Activated CD8-positive, alpha-beta T cell treated with anti-CD3 and anti-CD28 coated beads, Interleukin-2, amount 10 ng/mL, durations not matched to agents 7 days and 5 days (primary cell): Measurements from ENCODE around the gene CCSAP. TPM values are rescaled to one million over a fixed set of nuclear protein-coding genes. Genes with fewer than 3 reads are reported as not detected.
"Not testable (repeated sequence)": the region's sequence is repeated elsewhere in the genome, so short reads cannot be mapped to it uniquely, and the experiment has no call there.

Experiments
- ATAC-seq: fragments of 150-1000 bp; cut with Tn5 transposase; one replicate; pipeline ENCODE4 v1.10.0; 2021; ENCODE audit warnings: moderate library complexity
- CTCF ChIA-PET: fragments of 350-600 bp; sonication (Branson Sonifier 250); formaldehyde crosslinking; loops from one replicate; lab custom pipeline; 2021; ENCODE audit warnings: antibody characterized with exemption; lab: Charles Lee
- POLR2A ChIA-PET: fragments of 350-600 bp; sonication (Branson Sonifier 250); formaldehyde crosslinking; loops from one replicate; lab custom pipeline; 2021; ENCODE audit warnings: antibody characterized with exemption; lab: Charles Lee
- DNase-seq: peaks from one replicate; pipeline ENCODE4 v3.0.0-alpha.2; 2020
- H3K27ac Mint-ChIP-seq: one replicate; pipeline ENCODE4 v1.8.0; 2021; ENCODE audit warnings: mild to moderate bottlenecking, mixed read lengths
- H3K27me3 Mint-ChIP-seq: one replicate; pipeline ENCODE4 v1.8.0; 2021; ENCODE audit warnings: low read depth, mixed read lengths
- H3K36me3 Mint-ChIP-seq: one replicate; pipeline ENCODE4 v1.8.0; 2021; ENCODE audit warnings: low read depth, mixed read lengths
- H3K4me1 Mint-ChIP-seq: one replicate; pipeline ENCODE4 v1.8.0; 2021; ENCODE audit warnings: low read depth, mixed read lengths
- H3K4me3 Mint-ChIP-seq: one replicate; pipeline ENCODE4 v1.8.0; 2021; ENCODE audit warnings: mild to moderate bottlenecking, mixed read lengths
- H3K9me3 Mint-ChIP-seq: one replicate; pipeline ENCODE4 v1.8.0; 2022; ENCODE audit warnings: mixed read lengths; ENCODE audit not compliant: insufficient read depth
- total RNA-seq, 2 experiments: library from RNA; stranded (reverse); gene quantifications; one replicate each; pipeline ENCODE4 v1.2.3, GENCODE V29; 2021

The CCSAP gene
- total RNA-seq, 2 experiments from 2014 or later: 11.7 to 11.9 TPM

DNA sequence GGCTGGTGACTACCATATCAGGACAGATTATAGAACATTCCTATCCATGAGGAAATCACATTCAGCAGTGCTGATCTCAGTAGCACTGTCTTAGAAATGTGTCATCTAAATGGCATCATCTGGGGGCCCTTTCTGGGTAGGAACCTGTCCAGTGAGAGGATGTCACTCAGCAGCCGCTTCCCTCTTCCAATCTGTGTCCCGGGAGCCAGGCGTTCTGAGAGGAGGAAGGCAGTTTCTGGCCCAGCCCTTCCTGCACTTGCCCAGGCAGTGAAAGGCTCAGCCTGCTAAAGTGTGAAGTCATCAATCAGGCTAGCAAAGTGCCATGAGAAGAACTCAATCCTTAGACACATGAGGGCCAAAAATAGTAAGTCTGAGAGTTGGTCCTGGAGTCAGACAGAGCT is 46.3 kb downstream of the CCSAP start:
- ATAC-seq (no peak), DNase-seq (no peak)
- ChIA-PET POLR2A (no interaction called here), CTCF (no interaction called here)
- peak overlapping the region; percentile 39 for H3K27ac Mint-ChIP-seq
- H3K4me3 Mint-ChIP-seq: no peak overlapping the region
- H3K4me1 Mint-ChIP-seq: no peaks in the 10 kb centered on the region
- H3K9me3 Mint-ChIP-seq: no peaks in the 10 kb centered on the region
- H3K27me3 Mint-ChIP-seq: no peaks in the 10 kb centered on the region
- peaks cover 27% of the 10 kb centered on the region for H3K36me3 Mint-ChIP-seq

DNA sequence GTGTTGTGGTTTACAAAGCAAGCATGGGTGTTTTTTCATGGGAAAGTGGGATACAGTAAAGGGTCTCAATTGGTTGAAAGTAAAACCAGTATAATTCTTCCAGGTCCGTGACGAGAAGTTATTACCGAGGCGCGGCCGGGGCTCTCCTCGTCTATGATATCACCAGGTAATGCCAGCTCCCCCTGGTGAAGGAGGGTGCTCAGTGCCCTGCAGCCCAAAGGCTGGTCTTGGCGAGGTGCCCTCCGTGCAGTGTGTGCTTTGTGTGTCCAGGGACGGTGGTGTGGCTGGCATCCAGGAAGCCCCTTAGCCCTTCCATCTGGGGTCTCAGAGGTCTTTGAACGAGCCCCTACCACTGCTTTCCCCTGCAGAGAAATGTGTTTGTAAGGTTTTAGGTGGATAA is 47.1 kb downstream of the CCSAP start:
- no peak for DNase-seq
- no peak for ATAC-seq
- H3K27me3 Mint-ChIP-seq: no peaks in the 10 kb centered on the region
- ChIA-PET POLR2A (no interaction called here), CTCF (no interaction called here)
- H3K4me3 Mint-ChIP-seq: no peak overlapping the region
- H3K4me1 Mint-ChIP-seq: no peaks in the 10 kb centered on the region
- peaks cover 30% of the 10 kb centered on the region for H3K36me3 Mint-ChIP-seq
- no peak overlapping the region for H3K27ac Mint-ChIP-seq
- no peaks in the 10 kb centered on the region for H3K9me3 Mint-ChIP-seq

- no peaks in the 10 kb centered on the region for H3K9me3 Mint-ChIP-seq
- no peaks in the 10 kb centered on the region for H3K4me1 Mint-ChIP-seq
- no peaks in the 10 kb centered on the region for H3K27me3 Mint-ChIP-seq
- DNase-seq: no peak
- H3K36me3 Mint-ChIP-seq: peaks cover 33% of the 10 kb centered on the region
- H3K27ac Mint-ChIP-seq: no peak overlapping the region
- ChIA-PET CTCF (interaction anchor here (1.5 kb wide), 1 partner anchor 35 kb away, joined by 3 read pairs; no protein-coding TSS in a partner anchor), POLR2A (no interaction called here)
- H3K4me3 Mint-ChIP-seq: no peak overlapping the region
- ATAC-seq: no peak
Measured at GRCh38 chr1:229293528-229294204, 49.2 kb downstream of the CCSAP start.

DNA sequence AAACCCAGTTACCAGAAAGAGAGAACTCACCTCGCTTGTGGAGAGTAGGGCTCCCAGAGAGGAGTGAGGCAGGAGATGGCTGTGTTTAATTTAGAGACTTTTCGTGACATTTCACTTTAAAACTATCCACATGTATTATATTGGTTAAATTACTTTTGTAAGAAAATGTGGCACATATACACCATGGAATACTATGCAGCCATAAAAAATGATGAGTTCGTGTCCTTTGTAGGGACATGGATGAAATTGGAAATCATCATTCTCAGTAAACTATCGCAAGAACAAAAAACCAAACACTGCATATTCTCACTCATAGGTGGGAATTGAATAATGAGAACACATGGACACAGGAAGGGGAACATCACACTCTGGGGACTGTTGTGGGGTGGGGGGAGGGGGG is 51.2 kb downstream of the CCSAP start:
- H3K36me3 Mint-ChIP-seq: peaks cover 42% of the 10 kb centered on the region
- H3K4me3 Mint-ChIP-seq, H3K9me3 Mint-ChIP-seq, POLR2A ChIA-PET, H3K27ac Mint-ChIP-seq, H3K4me1 Mint-ChIP-seq, H3K27me3 Mint-ChIP-seq, DNase-seq, ATAC-seq: not testable (repeated sequence)
- CTCF ChIA-PET: interaction anchor here (1.2 kb wide), 1 partner anchor 33 kb away, joined by 4 read pairs; no protein-coding TSS in a partner anchor

DNA sequence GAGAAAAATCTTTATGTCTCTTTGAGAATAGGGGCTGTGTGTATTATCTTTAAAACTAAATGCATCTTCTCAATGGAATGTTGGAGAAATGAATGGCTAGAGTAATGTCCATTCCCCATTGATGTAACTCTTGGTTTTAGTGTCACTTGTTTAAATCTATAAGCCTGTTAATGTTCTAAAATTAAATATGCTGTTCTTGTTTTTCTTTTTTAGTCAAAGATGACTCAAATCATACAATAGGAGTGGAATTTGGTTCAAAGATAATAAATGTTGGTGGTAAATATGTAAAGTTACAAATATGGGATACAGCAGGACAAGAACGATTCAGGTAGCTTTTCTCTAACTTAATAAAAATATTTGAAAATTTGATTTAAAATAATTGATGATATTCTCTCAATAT is 54.3 kb downstream of the CCSAP start:
- Mint-ChIP-seq H3K4me1 (peaks cover 11% of the 10 kb centered on the region), H3K27me3 (no peaks in the 10 kb centered on the region), H3K36me3 (peaks cover 43% of the 10 kb centered on the region), H3K4me3 (no peak overlapping the region), H3K9me3 (no peaks in the 10 kb centered on the region), H3K27ac (no peak overlapping the region)
- DNase-seq: no peak
- ChIA-PET POLR2A (no interaction called here), CTCF (no interaction called here)
- no peak for ATAC-seq

- H3K27ac Mint-ChIP-seq: no peak overlapping the region
- POLR2A ChIA-PET: no interaction called here
- peaks cover 53% of the 10 kb centered on the region for H3K36me3 Mint-ChIP-seq
- ATAC-seq (no peak), DNase-seq (no peak)
- no peaks in the 10 kb centered on the region for H3K27me3 Mint-ChIP-seq
- CTCF ChIA-PET: no interaction called here
- no peak overlapping the region for H3K4me3 Mint-ChIP-seq
- H3K4me1 Mint-ChIP-seq: peaks cover 11% of the 10 kb centered on the region
- peaks cover under 1% of the 10 kb centered on the region for H3K9me3 Mint-ChIP-seq
Measured at GRCh38 chr1:229287267-229287666, 55.6 kb downstream of the CCSAP start.

- DNase-seq (no peak), ATAC-seq (no peak)
- peaks cover 50% of the 10 kb centered on the region for H3K36me3 Mint-ChIP-seq
- H3K27me3 Mint-ChIP-seq: no peaks in the 10 kb centered on the region
- H3K9me3 Mint-ChIP-seq: peaks cover 4% of the 10 kb centered on the region
- ChIA-PET POLR2A (no interaction called here), CTCF (interaction anchor here (1.1 kb wide), 1 partner anchor 12 kb away, joined by 3 read pairs; no protein-coding TSS in a partner anchor)
- no peak overlapping the region for H3K27ac Mint-ChIP-seq
- H3K4me1 Mint-ChIP-seq: peaks cover 11% of the 10 kb centered on the region
- H3K4me3 Mint-ChIP-seq: no peak overlapping the region
Measured at GRCh38 chr1:229286099-229286766, 56.6 kb downstream of the CCSAP start.

DNA sequence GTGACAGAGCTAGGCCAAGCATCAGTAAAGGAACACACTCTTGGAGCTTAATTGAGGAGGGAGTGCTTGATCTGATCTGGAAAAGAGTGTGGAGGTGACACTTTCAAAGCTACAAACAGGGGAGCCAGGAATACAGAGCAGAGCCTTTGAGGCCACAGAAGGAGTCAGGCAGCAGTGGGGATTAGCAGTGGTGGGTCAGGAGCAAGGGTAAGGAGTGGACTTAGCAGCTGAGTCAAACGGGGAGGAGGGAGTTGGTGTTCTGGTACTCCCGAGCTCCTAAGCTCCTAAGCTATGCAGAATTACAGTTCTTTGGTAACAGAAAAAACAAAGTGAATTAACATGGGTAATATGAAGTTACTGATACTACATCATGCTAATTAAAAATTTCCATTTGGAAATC is 57.4 kb downstream of the CCSAP start:
- no peaks in the 10 kb centered on the region for H3K27me3 Mint-ChIP-seq
- no peak for ATAC-seq
- no peak overlapping the region for H3K27ac Mint-ChIP-seq
- peaks cover 4% of the 10 kb centered on the region for H3K9me3 Mint-ChIP-seq
- H3K4me1 Mint-ChIP-seq: peaks cover 14% of the 10 kb centered on the region
- POLR2A ChIA-PET: no interaction called here
- H3K4me3 Mint-ChIP-seq: no peak overlapping the region
- CTCF ChIA-PET: interaction anchor here (0.8 to 1.1 kb wide), 2 partner anchors 11 to 197 kb away, joined by 3 read pairs; no protein-coding TSS in a partner anchor
- no peak for DNase-seq
- peaks cover 42% of the 10 kb centered on the region for H3K36me3 Mint-ChIP-seq

- Mint-ChIP-seq H3K4me1 (peaks cover 17% of the 10 kb centered on the region), H3K9me3 (peaks cover 4% of the 10 kb centered on the region), H3K4me3 (no peak overlapping the region), H3K36me3 (peaks cover 36% of the 10 kb centered on the region), H3K27me3 (no peaks in the 10 kb centered on the region), H3K27ac (no peak overlapping the region)
- no peak for ATAC-seq
- ChIA-PET POLR2A (no interaction called here), CTCF (interaction anchor here (0.8 to 1.1 kb wide), 2 partner anchors 11 to 197 kb away, joined by 3 read pairs; no protein-coding TSS in a partner anchor)
- no peak for DNase-seq
Measured at GRCh38 chr1:229284887-229285286, 58.0 kb downstream of the CCSAP start.

DNA sequence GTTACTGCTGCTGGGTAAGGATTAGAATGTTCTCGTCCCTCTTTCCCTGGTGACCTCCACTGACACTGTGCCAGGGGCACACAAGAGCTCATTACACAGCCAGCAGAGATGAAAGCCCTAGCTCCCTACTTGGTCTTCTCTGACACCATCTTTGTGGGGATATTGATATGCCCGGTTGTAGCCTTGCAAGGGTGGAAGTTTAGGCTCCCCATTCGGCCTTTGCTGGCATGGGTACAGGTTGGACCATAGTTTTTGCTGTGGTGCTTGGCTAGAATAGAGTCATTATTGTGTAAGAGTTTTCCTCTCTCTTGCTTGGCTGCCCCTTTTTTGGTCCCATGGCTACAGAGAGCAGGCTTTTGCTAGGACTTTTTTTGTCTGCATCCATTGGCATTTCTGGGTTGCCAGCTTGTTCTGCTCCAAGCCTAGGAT is 59.6 kb downstream of the CCSAP start:
- Mint-ChIP-seq H3K4me3 (no peak overlapping the region), H3K27ac (no peak overlapping the region), H3K27me3 (no peaks in the 10 kb centered on the region), H3K9me3 (peaks cover 4% of the 10 kb centered on the region), H3K36me3 (peaks cover 23% of the 10 kb centered on the region), H3K4me1 (peaks cover 17% of the 10 kb centered on the region)
- ChIA-PET CTCF (interaction anchor here (1.3 kb wide), 1 partner anchor 158 kb away, joined by 3 read pairs; no protein-coding TSS in a partner anchor), POLR2A (no interaction called here)
- DNase-seq (no peak), ATAC-seq (no peak)

- Mint-ChIP-seq H3K9me3 (peaks cover 4% of the 10 kb centered on the region), H3K27ac (no peak overlapping the region), H3K4me1 (peaks cover 17% of the 10 kb centered on the region), H3K27me3 (no peaks in the 10 kb centered on the region), H3K36me3 (peaks cover 18% of the 10 kb centered on the region), H3K4me3 (no peak overlapping the region)
- ChIA-PET POLR2A (no interaction called here), CTCF (interaction anchor here (1.3 kb wide), 1 partner anchor 159 kb away, joined by 3 read pairs; no protein-coding TSS in a partner anchor)
- DNase-seq (no peak), ATAC-seq (no peak)
Measured at GRCh38 chr1:229282295-229282823, 60.5 kb downstream of the CCSAP start.
